ENCODE results near the gene PARVG.

PARVG gene

DNA sequence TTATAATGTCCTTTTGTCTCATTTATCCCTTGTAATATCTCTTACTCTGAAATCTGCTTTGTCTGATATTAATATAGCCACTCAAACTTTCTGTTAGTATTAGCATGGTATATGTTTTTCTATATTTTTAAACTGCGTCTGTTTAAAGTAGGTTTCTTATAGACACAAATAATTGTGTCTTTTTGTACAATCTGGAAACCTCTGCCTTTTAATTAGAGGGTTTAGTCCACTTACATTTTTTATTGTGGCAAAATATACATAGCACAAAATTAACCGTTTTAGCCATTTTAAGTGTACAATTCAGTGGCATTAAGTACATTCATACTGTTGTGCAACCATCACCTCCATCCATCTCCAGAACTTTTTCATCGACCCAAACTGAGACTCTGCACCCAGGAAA lies 28.6 kb downstream of the PARVG start:
- Histone ChIP-seq H3K79me2 (ENCODE audit: control insufficient read depth, insufficient read depth, low read length, poor library complexity) (no peaks in the 10 kb centered on the region), H3K4me2 (ENCODE audit: low read length) (no peak overlapping the region), H2BK120ac (ENCODE audit: insufficient read depth, low read length, poor library complexity) (no peak overlapping the region), H3K79me1 (ENCODE audit: low read length) (no peaks in the 10 kb centered on the region), H3K9me3 (ENCODE audit: insufficient read depth, low read depth, low read length) (no peaks in the 10 kb centered on the region), H3K4me3 (ENCODE audit: low read depth, low read length) (no peak overlapping the region), H2AFZ (ENCODE audit: insufficient read depth, low read length, poor library complexity) (no peak overlapping the region), H2BK5ac (ENCODE audit: low read depth, low read length, poor library complexity) (no peak overlapping the region), H3K27ac (ENCODE audit: low read depth, low read length) (no peak overlapping the region), H3K14ac (ENCODE audit: low read length) (no peak overlapping the region), H3K4me1 (ENCODE audit: control insufficient read depth in 1 of 2, insufficient read depth in 2 of 2, low read length in 2 of 2) (no peaks in the 10 kb centered on the region), H2AK5ac (ENCODE audit: low read length) (no peak overlapping the region), H4K8ac (ENCODE audit: low read depth, low read length) (no peak overlapping the region), H4K91ac (ENCODE audit: low read depth, low read length) (no peak overlapping the region), H3K36me3 (ENCODE audit: control insufficient read depth in 1 of 2, insufficient read depth in 2 of 2, low read length in 2 of 2) (no peaks in the 10 kb centered on the region), H2BK12ac (ENCODE audit: low read length) (no peak overlapping the region), H3K4ac (ENCODE audit: low read depth, low read length) (no peak overlapping the region), H3K23ac (ENCODE audit: low read length) (no peak overlapping the region), H3K18ac (ENCODE audit: low read length) (no peak overlapping the region), H4K12ac (ENCODE audit: low read depth, low read length) (no peak overlapping the region), H3K9ac (ENCODE audit: low read length) (no peak overlapping the region), H3K27me3 (ENCODE audit: insufficient read depth, low read length) (no peaks in the 10 kb centered on the region)
- no CpG with 5 or more reads among the region's 3 CpGs for WGBS (ENCODE audit: extremely low coverage, insufficient coverage, insufficient read length)
- DNase-seq = no peak

DNA sequence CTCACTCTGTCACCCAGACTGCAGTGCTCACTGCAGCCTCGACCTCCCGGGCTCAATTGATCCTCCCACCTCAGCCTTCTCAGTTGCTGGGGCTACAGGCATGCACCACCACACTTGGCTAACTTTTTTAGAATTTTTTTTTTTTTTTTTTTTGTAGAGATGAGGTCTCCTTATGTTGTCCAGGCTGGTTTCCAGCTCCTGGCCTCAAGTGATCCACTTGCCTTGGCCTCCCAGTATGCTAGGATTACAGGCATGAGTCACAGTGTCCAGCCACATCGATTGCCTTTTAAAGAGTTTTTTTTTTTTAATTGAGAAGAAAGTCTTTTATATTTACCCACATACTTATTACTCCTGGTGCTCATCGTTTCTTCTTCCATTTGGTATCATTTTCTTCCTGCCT lies 30.0 kb downstream of the PARVG start:
- no peak overlapping the region for H4K91ac ChIP-seq (ENCODE audit: low read depth, low read length)
- H3K27me3 ChIP-seq (ENCODE audit: insufficient read depth, low read length) = no peaks in the 10 kb centered on the region
- peaks cover 4% of the 10 kb centered on the region for H3K9me3 ChIP-seq (ENCODE audit: insufficient read depth, low read depth, low read length)
- no peaks in the 10 kb centered on the region for H3K4me1 ChIP-seq (ENCODE audit: control insufficient read depth in 1 of 2, insufficient read depth in 2 of 2, low read length in 2 of 2)
- no peaks in the 10 kb centered on the region for H3K79me2 ChIP-seq (ENCODE audit: control insufficient read depth, insufficient read depth, low read length, poor library complexity)
- H3K27ac ChIP-seq (ENCODE audit: low read depth, low read length) = no peak overlapping the region
- H3K9ac ChIP-seq (ENCODE audit: low read length) = no peak overlapping the region
- no peak overlapping the region for H3K18ac ChIP-seq (ENCODE audit: low read length)
- H2AFZ ChIP-seq (ENCODE audit: insufficient read depth, low read length, poor library complexity) = no peak overlapping the region
- H3K36me3 ChIP-seq (ENCODE audit: control insufficient read depth in 1 of 2, insufficient read depth in 2 of 2, low read length in 2 of 2) = no peaks in the 10 kb centered on the region
- no peak overlapping the region for H2BK5ac ChIP-seq (ENCODE audit: low read depth, low read length, poor library complexity)
- H3K23ac ChIP-seq (ENCODE audit: low read length) = no peak overlapping the region
- no peak overlapping the region for H2BK12ac ChIP-seq (ENCODE audit: low read length)
- H3K4me2 ChIP-seq (ENCODE audit: low read length) = no peak overlapping the region
- no peak overlapping the region for H3K4ac ChIP-seq (ENCODE audit: low read depth, low read length)
- DNase-seq = no peak
- no peak overlapping the region for H4K8ac ChIP-seq (ENCODE audit: low read depth, low read length)
- WGBS (ENCODE audit: extremely low coverage, insufficient coverage, insufficient read length) = no CpG with 5 or more reads among the region's 4 CpGs
- H4K12ac ChIP-seq (ENCODE audit: low read depth, low read length) = no peak overlapping the region
- H3K14ac ChIP-seq (ENCODE audit: low read length) = no peak overlapping the region
- H2AK5ac ChIP-seq (ENCODE audit: low read length) = no peak overlapping the region
- H2BK120ac ChIP-seq (ENCODE audit: insufficient read depth, low read length, poor library complexity) = no peak overlapping the region
- no peaks in the 10 kb centered on the region for H3K79me1 ChIP-seq (ENCODE audit: low read length)
- no peak overlapping the region for H3K4me3 ChIP-seq (ENCODE audit: low read depth, low read length)

DNA sequence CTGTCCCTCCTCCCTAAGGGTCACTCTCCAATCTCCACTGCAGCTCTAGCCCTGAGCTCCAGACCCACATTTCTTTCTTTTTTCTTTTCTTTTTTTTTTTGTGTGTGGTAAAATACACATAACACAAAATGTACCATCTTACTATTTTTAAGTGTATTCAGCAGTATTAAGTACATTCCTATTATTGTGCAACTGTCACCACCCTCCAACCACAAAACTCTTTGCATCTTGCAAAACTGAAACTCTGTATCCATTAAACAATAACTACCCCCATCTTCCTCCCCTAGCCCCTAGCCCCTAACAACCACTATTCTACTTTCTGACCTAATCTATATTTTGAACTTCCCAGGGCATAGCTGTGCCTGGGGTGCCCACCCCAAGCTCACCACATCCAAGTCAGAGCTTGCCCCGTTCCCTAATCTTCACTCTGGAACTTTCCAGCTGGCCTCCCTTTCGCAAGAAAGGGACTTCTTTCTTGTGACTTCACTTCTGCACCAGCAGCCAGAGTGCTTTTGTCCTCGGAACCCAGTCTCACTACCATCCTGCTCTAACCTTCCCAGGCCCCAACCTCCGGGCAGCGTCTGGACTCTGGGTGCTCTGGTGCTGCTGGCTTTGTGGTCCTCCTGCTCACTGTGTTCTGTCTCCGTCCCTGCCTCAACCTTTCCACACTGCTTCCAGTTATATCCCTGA lies 30.7 kb downstream of the PARVG start:
- Histone ChIP-seq H3K4me2 (ENCODE audit: low read length) (no peak overlapping the region), H4K8ac (ENCODE audit: low read depth, low read length) (no peak overlapping the region), H3K4me3 (ENCODE audit: low read depth, low read length) (no peak overlapping the region), H3K79me1 (ENCODE audit: low read length) (no peaks in the 10 kb centered on the region), H3K36me3 (ENCODE audit: control insufficient read depth in 1 of 2, insufficient read depth in 2 of 2, low read length in 2 of 2) (no peaks in the 10 kb centered on the region), H2BK120ac (ENCODE audit: insufficient read depth, low read length, poor library complexity) (no peak overlapping the region), H3K18ac (ENCODE audit: low read length) (no peak overlapping the region), H2AK5ac (ENCODE audit: low read length) (no peak overlapping the region), H3K9me3 (ENCODE audit: insufficient read depth, low read depth, low read length) (peaks cover 4% of the 10 kb centered on the region), H4K12ac (ENCODE audit: low read depth, low read length) (no peak overlapping the region), H3K4me1 (ENCODE audit: control insufficient read depth in 1 of 2, insufficient read depth in 2 of 2, low read length in 2 of 2) (no peaks in the 10 kb centered on the region), H3K27ac (ENCODE audit: low read depth, low read length) (no peak overlapping the region), H2AFZ (ENCODE audit: insufficient read depth, low read length, poor library complexity) (no peak overlapping the region), H4K91ac (ENCODE audit: low read depth, low read length) (no peak overlapping the region), H3K27me3 (ENCODE audit: insufficient read depth, low read length) (no peaks in the 10 kb centered on the region), H3K23ac (ENCODE audit: low read length) (no peak overlapping the region), H3K14ac (ENCODE audit: low read length) (no peak overlapping the region), H3K79me2 (ENCODE audit: control insufficient read depth, insufficient read depth, low read length, poor library complexity) (no peaks in the 10 kb centered on the region), H3K9ac (ENCODE audit: low read length) (no peak overlapping the region), H2BK12ac (ENCODE audit: low read length) (no peak overlapping the region), H3K4ac (ENCODE audit: low read depth, low read length) (no peak overlapping the region), H2BK5ac (ENCODE audit: low read depth, low read length, poor library complexity) (no peak overlapping the region)
- WGBS (ENCODE audit: extremely low coverage, insufficient coverage, insufficient read length) = no CpG with 5 or more reads among the region's 6 CpGs
- DNase-seq = peak in 1 of 2 donors; percentile 14

DNA sequence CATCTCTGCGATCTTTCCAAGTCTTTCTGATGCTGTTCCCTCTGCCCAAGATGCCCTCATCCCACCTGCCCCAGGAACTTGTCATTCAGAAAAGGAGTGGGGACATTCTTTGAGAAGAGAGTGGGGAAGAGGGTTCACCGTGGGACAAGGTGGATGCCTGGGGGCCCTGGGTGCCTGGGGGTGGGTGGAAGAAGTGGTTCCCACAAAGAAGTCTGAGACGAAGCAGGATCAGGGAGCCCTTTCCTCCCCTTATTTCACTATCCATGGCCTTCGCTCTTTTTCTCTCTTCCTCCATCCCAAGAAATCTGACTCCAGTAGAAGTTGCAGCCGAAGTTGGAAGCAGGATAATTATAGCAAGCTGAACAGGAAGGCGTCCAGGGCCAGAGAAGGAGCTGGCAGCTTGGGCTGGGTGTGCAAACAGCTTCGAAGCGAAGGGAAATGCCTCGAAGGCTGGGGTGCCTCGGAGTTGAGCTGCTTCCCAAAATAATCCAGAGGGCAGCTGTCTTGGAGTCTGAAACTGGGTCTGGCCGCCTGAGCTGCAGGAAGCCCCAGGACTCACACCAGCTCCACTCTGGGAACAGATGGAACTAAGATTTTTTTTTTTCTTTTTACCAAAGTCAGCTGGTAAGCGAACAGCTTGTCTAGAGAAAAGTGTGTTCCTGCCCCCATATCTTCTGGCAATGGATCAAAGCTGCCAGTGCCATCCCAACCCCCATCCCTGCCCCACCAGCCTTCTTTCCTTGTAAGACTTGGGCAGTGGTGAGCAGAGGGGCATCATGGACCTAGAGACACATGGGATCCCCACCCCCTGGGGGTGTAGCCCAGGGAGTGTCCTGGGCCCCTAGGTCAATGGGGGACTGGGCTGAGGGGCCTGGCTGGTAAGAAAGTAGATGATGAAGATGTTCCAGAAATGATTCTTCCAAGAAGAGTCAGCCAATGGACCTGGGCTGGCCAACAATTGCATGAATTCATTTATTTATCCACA lies 31.5 kb downstream of the PARVG start:
- Histone ChIP-seq H2AFZ (ENCODE audit: insufficient read depth, low read length, poor library complexity) (no peak overlapping the region), H3K79me2 (ENCODE audit: control insufficient read depth, insufficient read depth, low read length, poor library complexity) (no peaks in the 10 kb centered on the region), H3K9ac (ENCODE audit: low read length) (no peak overlapping the region), H3K79me1 (ENCODE audit: low read length) (no peaks in the 10 kb centered on the region), H3K4ac (ENCODE audit: low read depth, low read length) (no peak overlapping the region), H3K4me3 (ENCODE audit: low read depth, low read length) (no peak overlapping the region), H4K91ac (ENCODE audit: low read depth, low read length) (no peak overlapping the region), H3K27ac (ENCODE audit: low read depth, low read length) (no peak overlapping the region), H2BK12ac (ENCODE audit: low read length) (no peak overlapping the region), H3K14ac (ENCODE audit: low read length) (no peak overlapping the region), H4K8ac (ENCODE audit: low read depth, low read length) (no peak overlapping the region), H3K18ac (ENCODE audit: low read length) (no peak overlapping the region), H2BK5ac (ENCODE audit: low read depth, low read length, poor library complexity) (no peak overlapping the region), H2AK5ac (ENCODE audit: low read length) (no peak overlapping the region), H3K27me3 (ENCODE audit: insufficient read depth, low read length) (no peaks in the 10 kb centered on the region), H3K4me1 (ENCODE audit: control insufficient read depth in 1 of 2, insufficient read depth in 2 of 2, low read length in 2 of 2) (no peaks in the 10 kb centered on the region), H3K23ac (ENCODE audit: low read length) (no peak overlapping the region), H3K4me2 (ENCODE audit: low read length) (no peak overlapping the region), H2BK120ac (ENCODE audit: insufficient read depth, low read length, poor library complexity) (no peak overlapping the region), H3K36me3 (ENCODE audit: control insufficient read depth in 1 of 2, insufficient read depth in 2 of 2, low read length in 2 of 2) (no peaks in the 10 kb centered on the region), H3K9me3 (ENCODE audit: insufficient read depth, low read depth, low read length) (peaks cover 4% of the 10 kb centered on the region), H4K12ac (ENCODE audit: low read depth, low read length) (no peak overlapping the region)
- DNase-seq = no peak
- WGBS (ENCODE audit: extremely low coverage, insufficient coverage, insufficient read length) = no CpG with 5 or more reads among the region's 12 CpGs

All from trophoblast cell (in vitro differentiated cells and primary cell).